B cell (primary cell): Measurements from ENCODE around the gene BRWD1. TPM values are rescaled to one million over a fixed set of nuclear protein-coding genes. Genes with fewer than 3 reads are reported as not detected.
"Not testable (repeated sequence)": the region's sequence is repeated elsewhere in the genome, so short reads cannot be mapped to it uniquely, and the experiment has no call there.

Source experiments
- ATAC-seq: fragments of 200-7000 bp; cut with Tn5 transposase; one replicate; pipeline ENCODE4 v1.10.0; 2021; ENCODE audit warnings: low read depth, mild to moderate bottlenecking, moderate number of reproducible peaks, moderate library complexity
- CTCF ChIA-PET: fragments of 350-600 bp; sonication (Branson Sonifier 250); formaldehyde crosslinking; loops from one replicate; lab custom pipeline; 2021; ENCODE audit warnings: antibody characterized with exemption, inconsistent platforms; lab: Charles Lee
- POLR2A ChIA-PET: fragments of 350-600 bp; sonication (Branson Sonifier 250); formaldehyde crosslinking; loops from one replicate; lab custom pipeline; 2021; ENCODE audit warnings: antibody characterized with exemption; lab: Charles Lee
- DNase-seq: peaks from one replicate; pipeline ENCODE4 v3.0.0; 2013
- H2AFZ ChIP-seq: 2 replicates; pipeline ENCODE4 v1.6.1; 2012; ENCODE audit warnings: mild to moderate bottlenecking, low read depth, low read length; ENCODE audit not compliant: insufficient read depth, poor library complexity, severe bottlenecking
- H3K27ac ChIP-seq, 2 donors: 1 replicate in 1 of 2; 2 replicates in 1 of 2; pipeline ENCODE4 v1.5.1; 2012 to 2013; ENCODE audit warnings: low read length in 2 of 2, mild to moderate bottlenecking in 2 of 2, moderate library complexity in 1 of 2
- H3K27me3 ChIP-seq, 4 experiments: fragments of 200-600 bp in 1 of 4; sonication (generic) in 1 of 4; replicated peaks in 1 of 4; 1 replicate in 2 of 4; 2 replicates in 2 of 4; pipeline versions ENCODE4 v1.6.1 to v1.7.0; 2013 to 2016; ENCODE audit warnings: low read length in 3 of 4, mild to moderate bottlenecking in 2 of 4, mixed read lengths in 1 of 4, moderate library complexity in 1 of 4; ENCODE audit not compliant: insufficient read depth in 4 of 4, control insufficient read depth in 3 of 4; ENCODE audit errors: control extremely low read depth in 1 of 4
- H3K36me3 ChIP-seq, 2 experiments: replicated peaks in 1 of 2; 1 replicate in 1 of 2; 2 replicates in 1 of 2; pipeline versions ENCODE4 v1.6.1 to v1.7.1; 2013; ENCODE audit warnings: low read length in 1 of 2; ENCODE audit not compliant: insufficient read depth in 2 of 2, control insufficient read depth in 1 of 2; ENCODE audit errors: control extremely low read depth in 1 of 2, extremely low read depth in 1 of 2
- H3K4me1 ChIP-seq, 2 donors: fragments of 200-600 bp in 1 of 2; sonication (generic) in 1 of 2; 1 replicate in 1 of 2; 2 replicates in 1 of 2; pipeline versions ENCODE4 v1.5.1 to v1.6.1; 2013 to 2017; ENCODE audit warnings: low read length in 2 of 2; ENCODE audit not compliant: control insufficient read depth in 2 of 2, insufficient read depth in 2 of 2
- H3K4me2 ChIP-seq: replicated peaks from 2 replicates; pipeline ENCODE3; 2012; ENCODE audit warnings: mild to moderate bottlenecking, low read depth, low read length; ENCODE audit not compliant: poor library complexity, severe bottlenecking
- H3K4me3 ChIP-seq, 5 experiments: fragments of 200-600 bp in 1 of 5; sonication (generic) in 1 of 5; 1 replicate in 3 of 5; 2 replicates in 2 of 5; pipeline versions ENCODE4 v1.5.1 to v1.7.0; 2011 to 2016; ENCODE audit warnings: low read length in 4 of 5, mild to moderate bottlenecking in 4 of 5, low read depth in 2 of 5, control low read depth in 1 of 5, moderate library complexity in 1 of 5; ENCODE audit not compliant: insufficient read depth in 1 of 5; ENCODE audit errors: control extremely low read depth in 1 of 5, extremely low read depth in 1 of 5
- H3K79me2 ChIP-seq: fragments of 200-600 bp; sonication (generic); one replicate; pipeline ENCODE4 v1.6.0; 2016; ENCODE audit warnings: low read length; ENCODE audit not compliant: control insufficient read depth, insufficient read depth
- H3K9ac ChIP-seq: fragments of 200-600 bp; sonication (generic); 2 replicates; pipeline ENCODE4 v1.6.1; 2017; ENCODE audit warnings: mild to moderate bottlenecking, low read length, moderate library complexity
- H3K9me3 ChIP-seq, 3 donors: one replicate each; pipeline versions ENCODE4 v1.6.1 to v1.7.1; 2013; ENCODE audit warnings: low read length in 2 of 3; ENCODE audit not compliant: control insufficient read depth in 2 of 3, insufficient read depth in 1 of 3; ENCODE audit errors: control extremely low read depth in 1 of 3
- H4K20me1 ChIP-seq: 2 replicates; pipeline ENCODE4 v1.6.0; 2012; ENCODE audit warnings: mild to moderate bottlenecking, low read length; ENCODE audit not compliant: insufficient read depth, control insufficient read depth, poor library complexity, severe bottlenecking
- H3K27ac Mint-ChIP-seq: one replicate; pipeline ENCODE4 v1.8.0; 2021; ENCODE audit warnings: mixed read lengths
- H3K27me3 Mint-ChIP-seq: one replicate; pipeline ENCODE4 v1.8.0; 2021; ENCODE audit warnings: mixed read lengths
- H3K4me1 Mint-ChIP-seq: one replicate; pipeline ENCODE4 v1.8.0; 2021; ENCODE audit warnings: mixed read lengths
- H3K4me3 Mint-ChIP-seq: one replicate; pipeline ENCODE4 v1.8.0; 2021; ENCODE audit warnings: mixed read lengths
- H3K9me3 Mint-ChIP-seq: one replicate; pipeline ENCODE4 v1.8.0; 2022; ENCODE audit warnings: mixed read lengths; ENCODE audit not compliant: insufficient read depth
- EZH2 ChIP-seq: IDR thresholded peaks from 2 replicates; pipeline ENCODE4 v1.6.1; 2012; ENCODE audit warnings: borderline replicate concordance, low read depth, mild to moderate bottlenecking, moderate library complexity, low read length; ENCODE audit not compliant: insufficient read depth, poor library complexity, severe bottlenecking
- whole genome bisulfite sequencing: methylation state at CpG from one replicate; pipeline ENCODE4 v1.1.5; 2013; ENCODE audit warnings: missing lambda C conversion rate; ENCODE audit not compliant: insufficient coverage; 5-methylcytosine and 5-hydroxymethylcytosine counted together
- intact Hi-C: fragments of 100-400 bp; cut with micrococcal nuclease; formaldehyde crosslinking; loops from one replicate; pipeline ENCODE4 v1.10.0; 2022
- polyA plus RNA-seq: library from polyadenylated mRNA; depleted of rRNA; stranded (reverse); fragments of >200 nt; gene quantifications from 2 replicates; pipeline ENCODE4 v1.2.3, GENCODE V29; 2012
- small RNA-seq: library from RNA; depleted of rRNA; stranded (forward); fragments of <200 nt; gene quantifications from one replicate; pipeline ENCODE3, GENCODE V24; 2012; ENCODE audit warnings: low replicate concordance, low read depth; ENCODE audit not compliant: insufficient read length
- total RNA-seq, 2 donors: library from RNA; stranded (reverse); fragments of 120-200 nt in 1 of 2; gene quantifications; 1 replicate in 1 of 2; 2 replicates in 1 of 2; pipeline versions ENCODE4 v1.2.3 to v1.2.4, GENCODE V29; 2013 to 2022
- TF ChIP-seq, protein P1 (sequence below): fragments of 200-600 bp; IDR thresholded peaks from one replicate; pipeline ENCODE4 v1.8.0; 2022; ENCODE audit warnings: antibody characterized with exemption, mild to moderate bottlenecking

BRWD1 gene
- total and polyA plus RNA-seq, 2 donors (not counting 1 experiment from before 2014, with no cell fraction given) = 9.4 to 93.9 TPM

DNA sequence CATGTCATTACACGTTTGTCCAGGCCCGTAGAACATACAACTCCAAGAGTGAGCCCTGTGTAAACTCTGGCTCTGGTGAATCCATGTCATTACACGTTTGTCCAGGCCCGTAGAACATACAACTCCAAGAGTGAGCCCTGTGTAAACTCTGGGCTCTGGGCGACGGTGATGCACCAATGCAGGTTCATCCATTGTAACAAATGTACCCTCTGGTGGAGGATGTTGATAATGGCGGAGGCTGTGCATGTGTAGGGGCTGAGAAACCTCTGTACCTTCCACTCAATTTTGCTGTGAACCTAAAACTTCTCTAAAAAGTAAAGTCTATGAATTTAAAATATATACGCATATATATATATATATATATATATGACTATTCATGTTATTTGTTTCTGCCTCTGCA lies 177.3 kb downstream of the BRWD1 start:
- H2AFZ ChIP-seq, H3K27me3 ChIP-seq, H3K4me3 ChIP-seq, H3K4me1 ChIP-seq, H3K4me3 Mint-ChIP-seq, H3K9me3 ChIP-seq, H4K20me1 ChIP-seq, ATAC-seq, H3K9ac ChIP-seq, H3K27ac ChIP-seq, H3K79me2 ChIP-seq, H3K36me3 ChIP-seq, H3K9me3 Mint-ChIP-seq, H3K4me2 ChIP-seq, DNase-seq, H3K27me3 Mint-ChIP-seq, H3K27ac Mint-ChIP-seq, POLR2A ChIA-PET, H3K4me1 Mint-ChIP-seq: not testable (repeated sequence)
- intact Hi-C loops = loop anchor here (5.0 kb wide), 1 partner anchor 464 kb away; no protein-coding TSS in a partner anchor
- no CpG with 5 or more reads among the region's 8 CpGs for WGBS
- CTCF ChIA-PET = interaction anchor here (0.7 kb wide), 1 partner anchor 348 kb away, joined by 3 read pairs; no protein-coding TSS in a partner anchor

DNA sequence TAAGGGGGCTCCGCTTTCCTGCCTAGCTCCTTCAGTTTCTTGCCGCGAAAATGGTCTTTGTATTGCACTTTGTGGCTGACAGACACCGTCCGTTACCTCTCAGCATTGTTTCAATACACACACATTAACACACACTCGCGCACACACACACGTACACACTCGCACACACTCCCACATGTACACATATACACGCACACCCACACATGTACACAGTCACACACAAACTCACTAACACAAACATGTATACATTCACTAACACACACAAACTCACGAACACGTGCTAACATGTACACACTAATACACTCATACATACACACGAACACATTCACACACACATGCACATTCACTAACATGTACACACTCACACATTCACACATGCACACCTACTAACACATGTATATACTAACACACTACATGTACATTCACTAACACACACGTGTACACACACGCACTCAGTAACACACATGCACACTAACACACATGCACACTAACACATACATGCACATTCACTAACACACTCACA lies 179.1 kb downstream of the BRWD1 start:
- ChIA-PET CTCF (interaction anchor here (0.7 to 3.2 kb wide), 2 partner anchors 332 to 400 kb away, joined by 3 to 10 read pairs; no protein-coding TSS in a partner anchor), POLR2A (no interaction called here)
- Histone ChIP-seq H3K9me3 (peaks cover 0 to 5% (median 0%) of the 10 kb centered on the region in 3 donors), H3K27me3 (no peaks in the 10 kb centered on the region), H3K36me3 (no peaks in the 10 kb centered on the region), H3K79me2 (no peaks in the 10 kb centered on the region), H3K4me2 (no peak overlapping the region), H3K27ac (no peak overlapping the region), H3K4me3 (no peak overlapping the region), H3K9ac (no peak overlapping the region), H2AFZ (no peak overlapping the region), H3K4me1 (no peaks in the 10 kb centered on the region), H4K20me1 (no peaks in the 10 kb centered on the region)
- intact Hi-C loops = no loop called here
- Mint-ChIP-seq H3K9me3 (no peaks in the 10 kb centered on the region), H3K27me3 (peaks cover 4% of the 10 kb centered on the region), H3K4me1 (no peaks in the 10 kb centered on the region), H3K4me3 (no peak overlapping the region), H3K27ac (no peak overlapping the region)
- ATAC-seq (no peak), DNase-seq (no peak)
- no peak for TF ChIP-seq EZH2
- TF ChIP-seq, protein P1, sequence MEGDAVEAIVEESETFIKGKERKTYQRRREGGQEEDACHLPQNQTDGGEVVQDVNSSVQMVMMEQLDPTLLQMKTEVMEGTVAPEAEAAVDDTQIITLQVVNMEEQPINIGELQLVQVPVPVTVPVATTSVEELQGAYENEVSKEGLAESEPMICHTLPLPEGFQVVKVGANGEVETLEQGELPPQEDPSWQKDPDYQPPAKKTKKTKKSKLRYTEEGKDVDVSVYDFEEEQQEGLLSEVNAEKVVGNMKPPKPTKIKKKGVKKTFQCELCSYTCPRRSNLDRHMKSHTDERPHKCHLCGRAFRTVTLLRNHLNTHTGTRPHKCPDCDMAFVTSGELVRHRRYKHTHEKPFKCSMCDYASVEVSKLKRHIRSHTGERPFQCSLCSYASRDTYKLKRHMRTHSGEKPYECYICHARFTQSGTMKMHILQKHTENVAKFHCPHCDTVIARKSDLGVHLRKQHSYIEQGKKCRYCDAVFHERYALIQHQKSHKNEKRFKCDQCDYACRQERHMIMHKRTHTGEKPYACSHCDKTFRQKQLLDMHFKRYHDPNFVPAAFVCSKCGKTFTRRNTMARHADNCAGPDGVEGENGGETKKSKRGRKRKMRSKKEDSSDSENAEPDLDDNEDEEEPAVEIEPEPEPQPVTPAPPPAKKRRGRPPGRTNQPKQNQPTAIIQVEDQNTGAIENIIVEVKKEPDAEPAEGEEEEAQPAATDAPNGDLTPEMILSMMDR = no peak
- 89% methylated on average over 15 of the region's 15 CpGs for WGBS

Small RNAs within 50 kb of the gene (small RNA-seq; reads per million reads assigned to genes)
- not detected for gene RF00019

Other genes starting within 250 kb of the BRWD1 start
- gene PSMG1, start 130.2 kb downstream of the BRWD1 start, total RNA-seq = 10.4 and 15.2 TPM in 2 replicates
- gene PSMG1, start 130.2 kb downstream of the BRWD1 start, polyA plus RNA-seq = 7.5 and 8.6 TPM in 2 replicates
- 297 and 317 TPM in 2 replicates for gene HMGN1, start 35.5 kb upstream of the BRWD1 start, total RNA-seq
- 117 and 328 TPM in 2 replicates for gene HMGN1, start 35.5 kb upstream of the BRWD1 start, polyA plus RNA-seq
- 0.39 and 0.62 TPM in 2 replicates for gene LCA5L, start 132.1 kb upstream of the BRWD1 start, total RNA-seq
- gene LCA5L, start 132.1 kb upstream of the BRWD1 start, polyA plus RNA-seq = 0.17 TPM in 1 of 2 replicates, not detected in the other
- gene SH3BGR, start 138.3 kb upstream of the BRWD1 start, total RNA-seq = 1.0 and 1.7 TPM in 2 replicates
- 0.21 and 1.1 TPM in 2 replicates for gene SH3BGR, start 138.3 kb upstream of the BRWD1 start, polyA plus RNA-seq